ENCODE data around the gene TNNT3.

- TF ChIP-seq GATA3 (IDR thresholded peaks at IDR 0.05; ENCODE audit: low read depth, low read length) (no peak), GATA2 (IDR thresholded peaks at IDR 0.05; ENCODE audit: low read depth, low read length) (no peak)
Measured at GRCh38 chr11:1919391-1920127, at the start of gene TNNT3.
